Esophagus squamous epithelium (tissue), 5 donors: ENCODE data around the gene PXK. TPM values are rescaled to one million over a fixed set of nuclear protein-coding genes. Genes with fewer than 3 reads are reported as not detected.

Experiments used
- DNase-seq: peaks from one replicate; lab custom pipeline; 2025; lab: John Stamatoyannopoulos, UW
- H3K27ac ChIP-seq, 4 donors: fragments of 200-600 bp; sonication (generic); one replicate each; pipeline ENCODE4 v1.5.1; 2016 to 2019; ENCODE audit warnings: mild to moderate bottlenecking in 1 of 4
- H3K27me3 ChIP-seq, 4 donors: fragments of 200-600 bp; sonication (generic); 1 replicate in 3 of 4; 2 replicates in 1 of 4; pipeline versions ENCODE4 v1.5.1 to v1.6.0; 2017 to 2021; ENCODE audit warnings: antibody characterized with exemption in 1 of 4
- H3K36me3 ChIP-seq, 3 donors: fragments of 200-600 bp; sonication (generic); one replicate each; pipeline ENCODE4 v1.5.1; 2016 to 2019
- H3K4me1 ChIP-seq, 3 donors: fragments of 200-600 bp; sonication (generic); one replicate each; pipeline ENCODE4 v1.5.1; 2017 to 2019
- H3K4me3 ChIP-seq, 4 donors: fragments of 200-600 bp; sonication (generic); 1 replicate in 3 of 4; 2 replicates in 1 of 4; pipeline ENCODE4 v1.5.1; 2016 to 2019; ENCODE audit warnings: mild to moderate bottlenecking in 2 of 4, moderate library complexity in 1 of 4
- H3K9me3 ChIP-seq, 3 donors: fragments of 200-600 bp; sonication (generic); one replicate each; pipeline ENCODE4 v1.5.1; 2016 to 2019
- POLR2A ChIP-seq, 4 donors: fragments of 450-650 bp; IDR thresholded peaks; one replicate each; pipeline ENCODE4 v1.6.1; 2017; ENCODE audit warnings: antibody characterized with exemption in 4 of 4, mild to moderate bottlenecking in 4 of 4, moderate library complexity in 3 of 4
- whole genome bisulfite sequencing, 2 donors: methylation state at CpG; one replicate each; pipeline ENCODE4 v1.1.5; 2018; 5-methylcytosine and 5-hydroxymethylcytosine counted together
- intact Hi-C: fragments of 100-400 bp; cut with DNase I; formaldehyde crosslinking; loops from one replicate; pipeline ENCODE4 v1.15.0; 2022
- total RNA-seq, 4 donors: library from RNA; depleted of rRNA; stranded (reverse); fragments of >200 nt; gene quantifications; one replicate each; pipeline ENCODE4 v1.1.0, GENCODE V29; 2016
- TF ChIP-seq, protein P1 (sequence below), 6 experiments: fragments of 450-650 bp in 4 of 6; fragments of 200-600 bp in 2 of 6; sonication (generic) in 2 of 6; IDR thresholded peaks; one replicate each; pipeline ENCODE4 v1.5.1; 2016 to 2019; ENCODE audit warnings: antibody characterized with exemption in 6 of 6, mild to moderate bottlenecking in 4 of 6, moderate library complexity in 4 of 6
- donor health status: DM: yes; HTN: yes; CAD: no.

The PXK gene
- total RNA-seq, 4 donors from 2014 or later = 6.5 to 25.9 (median 12.2) TPM

DNA sequence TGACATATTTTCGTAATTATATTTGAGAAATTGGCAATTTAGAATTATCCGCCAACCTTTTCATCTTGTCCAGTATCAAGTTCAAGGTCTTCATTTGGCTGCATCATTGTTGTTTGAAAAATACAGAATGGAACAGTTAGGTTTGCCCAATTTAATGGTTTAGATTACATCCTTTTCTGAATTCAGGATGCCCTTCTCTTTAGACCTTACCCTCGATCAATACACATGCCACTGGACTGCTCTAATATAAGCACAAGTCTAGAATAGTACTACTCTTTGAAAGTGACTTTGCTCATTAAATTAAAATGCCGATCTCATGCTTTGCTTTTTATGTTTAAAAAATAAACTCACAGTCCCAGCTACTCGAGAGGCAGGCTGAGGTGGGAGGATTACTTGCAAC lies 44.5 kb downstream of the PXK start:
- Histone ChIP-seq H3K9me3 (no peaks in the 10 kb centered on the region), H3K27me3 (no peaks in the 10 kb centered on the region), H3K4me1 (no peaks in the 10 kb centered on the region), H3K27ac (no peak overlapping the region), H3K4me3 (no peak overlapping the region), H3K36me3 (peaks cover 0 to under 1% (median 0%) of the 10 kb centered on the region in 3 donors)
- WGBS, 2 donors = 92 to 96% methylated on average over 5 of the region's 5 CpGs
- no peak for DNase-seq
- intact Hi-C loops = no loop called here
- TF ChIP-seq POLR2A (IDR thresholded peaks at IDR 0.05) = no peak
- TF ChIP-seq, protein P1, sequence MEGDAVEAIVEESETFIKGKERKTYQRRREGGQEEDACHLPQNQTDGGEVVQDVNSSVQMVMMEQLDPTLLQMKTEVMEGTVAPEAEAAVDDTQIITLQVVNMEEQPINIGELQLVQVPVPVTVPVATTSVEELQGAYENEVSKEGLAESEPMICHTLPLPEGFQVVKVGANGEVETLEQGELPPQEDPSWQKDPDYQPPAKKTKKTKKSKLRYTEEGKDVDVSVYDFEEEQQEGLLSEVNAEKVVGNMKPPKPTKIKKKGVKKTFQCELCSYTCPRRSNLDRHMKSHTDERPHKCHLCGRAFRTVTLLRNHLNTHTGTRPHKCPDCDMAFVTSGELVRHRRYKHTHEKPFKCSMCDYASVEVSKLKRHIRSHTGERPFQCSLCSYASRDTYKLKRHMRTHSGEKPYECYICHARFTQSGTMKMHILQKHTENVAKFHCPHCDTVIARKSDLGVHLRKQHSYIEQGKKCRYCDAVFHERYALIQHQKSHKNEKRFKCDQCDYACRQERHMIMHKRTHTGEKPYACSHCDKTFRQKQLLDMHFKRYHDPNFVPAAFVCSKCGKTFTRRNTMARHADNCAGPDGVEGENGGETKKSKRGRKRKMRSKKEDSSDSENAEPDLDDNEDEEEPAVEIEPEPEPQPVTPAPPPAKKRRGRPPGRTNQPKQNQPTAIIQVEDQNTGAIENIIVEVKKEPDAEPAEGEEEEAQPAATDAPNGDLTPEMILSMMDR (IDR thresholded peaks at IDR 0.05) = no peak

DNA sequence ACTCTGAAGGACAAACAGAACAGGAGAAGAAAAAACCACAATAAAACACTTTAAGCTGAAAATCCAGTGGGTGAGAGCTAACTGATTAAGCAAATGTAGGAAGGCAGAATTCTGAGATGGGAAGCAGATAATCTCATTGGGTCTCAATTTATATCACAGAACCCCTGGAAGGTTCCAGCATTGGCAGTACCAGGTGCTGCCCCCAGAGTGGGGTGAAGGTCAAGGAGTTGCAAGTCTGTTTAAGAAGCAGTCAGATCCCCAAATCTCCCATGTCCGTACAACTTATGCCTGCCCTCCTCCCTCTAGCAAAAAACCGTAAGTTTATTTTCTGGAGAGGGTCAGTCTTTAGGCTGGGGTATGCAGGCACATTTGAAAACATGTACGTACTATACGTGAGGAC lies 45.1 kb downstream of the PXK start:
- WGBS, 2 donors = 93 to 97% methylated on average over 4 of the region's 4 CpGs
- Histone ChIP-seq H3K27ac (no peak overlapping the region), H3K9me3 (no peaks in the 10 kb centered on the region), H3K36me3 (peaks cover 0 to 2% (median 0%) of the 10 kb centered on the region in 3 donors), H3K27me3 (no peaks in the 10 kb centered on the region), H3K4me1 (no peaks in the 10 kb centered on the region), H3K4me3 (no peak overlapping the region)
- no peak for DNase-seq
- intact Hi-C loops = no loop called here
- TF ChIP-seq POLR2A (IDR thresholded peaks at IDR 0.05) = no peak
- TF ChIP-seq, protein P1 (IDR thresholded peaks at IDR 0.05) = no peak

DNA sequence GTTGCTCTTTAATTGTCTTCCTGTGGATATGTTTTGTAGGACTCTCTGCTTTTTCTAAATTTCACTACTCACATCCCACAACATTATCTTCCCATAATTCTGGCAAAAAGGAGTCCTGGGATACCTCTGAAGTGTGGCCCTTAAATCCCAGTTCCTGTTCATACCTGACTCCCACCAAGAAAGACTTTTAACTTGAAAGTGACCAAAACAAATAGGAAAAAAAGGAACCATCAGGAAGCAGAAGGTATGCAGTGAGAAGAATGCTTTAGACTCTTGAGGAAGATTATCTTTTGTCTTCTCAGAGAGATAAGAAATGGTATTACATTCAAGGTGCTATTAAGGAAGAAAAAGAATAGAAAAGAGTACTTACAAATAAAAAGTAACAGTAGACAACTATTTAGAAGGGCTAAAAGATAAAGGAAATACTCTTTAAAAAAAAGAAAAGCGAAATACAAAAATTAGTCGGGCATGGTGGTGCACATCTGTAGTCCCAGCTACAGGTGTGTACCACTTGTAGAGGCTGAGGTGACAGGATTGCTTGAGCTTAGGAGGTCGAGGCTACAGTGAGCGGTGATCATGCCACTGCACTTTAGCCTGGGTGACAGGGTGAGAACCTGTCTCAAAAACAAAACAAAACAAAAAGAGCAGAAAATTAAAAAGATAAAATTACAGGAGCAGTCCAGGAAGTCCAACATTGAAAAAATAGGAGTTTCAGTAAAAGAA lies 46.8 kb downstream of the PXK start:
- TF ChIP-seq, protein P1 (IDR thresholded peaks at IDR 0.05) = no peak
- no peak for TF ChIP-seq POLR2A (IDR thresholded peaks at IDR 0.05)
- H3K27ac ChIP-seq = no peak overlapping the region
- H3K9me3 ChIP-seq = no peaks in the 10 kb centered on the region
- no peaks in the 10 kb centered on the region for H3K27me3 ChIP-seq
- no peak overlapping the region for H3K4me3 ChIP-seq
- peaks cover 0 to 6% (median 0%) of the 10 kb centered on the region in 3 donors for H3K36me3 ChIP-seq
- intact Hi-C loops = no loop called here
- H3K4me1 ChIP-seq = peaks cover 0 to 14% (median 2%) of the 10 kb centered on the region in 3 donors
- 77 to 90% methylated on average over 4 of the region's 4 CpGs for WGBS, 2 donors
- DNase-seq = no peak

DNA sequence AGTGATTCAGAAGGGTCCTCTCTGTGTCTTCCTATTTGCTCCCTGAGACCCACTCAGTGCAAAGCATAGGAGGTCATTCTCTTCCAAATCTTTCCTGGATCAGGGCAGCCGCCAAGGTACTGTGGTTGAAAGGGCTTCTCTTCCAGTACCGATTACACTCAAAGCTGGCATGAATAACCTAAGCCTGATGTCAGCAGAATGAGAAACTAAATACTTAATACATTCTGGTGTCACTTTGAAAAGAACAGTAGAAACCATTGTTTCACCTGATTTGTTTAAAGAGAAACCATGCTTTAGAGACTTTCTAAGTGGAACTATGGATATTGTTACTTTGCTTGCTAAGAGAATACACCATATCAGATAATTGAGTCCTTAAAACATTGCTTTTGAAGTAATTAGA lies 50.8 kb downstream of the PXK start:
- no peak for TF ChIP-seq POLR2A (IDR thresholded peaks at IDR 0.05)
- TF ChIP-seq, protein P1 (IDR thresholded peaks at IDR 0.05) = no peak
- Histone ChIP-seq H3K9me3 (no peaks in the 10 kb centered on the region), H3K4me1 (peaks cover 6 to 36% (median 18%) of the 10 kb centered on the region in 3 donors), H3K4me3 (no peak overlapping the region), H3K27me3 (no peaks in the 10 kb centered on the region), H3K36me3 (peaks cover 0 to 15% (median 0%) of the 10 kb centered on the region in 3 donors), H3K27ac (no peak overlapping the region)
- no peak for DNase-seq
- intact Hi-C loops = no loop called here
- WGBS, 2 donors = 65 to 75% methylated on average over 2 of the region's 2 CpGs

DNA sequence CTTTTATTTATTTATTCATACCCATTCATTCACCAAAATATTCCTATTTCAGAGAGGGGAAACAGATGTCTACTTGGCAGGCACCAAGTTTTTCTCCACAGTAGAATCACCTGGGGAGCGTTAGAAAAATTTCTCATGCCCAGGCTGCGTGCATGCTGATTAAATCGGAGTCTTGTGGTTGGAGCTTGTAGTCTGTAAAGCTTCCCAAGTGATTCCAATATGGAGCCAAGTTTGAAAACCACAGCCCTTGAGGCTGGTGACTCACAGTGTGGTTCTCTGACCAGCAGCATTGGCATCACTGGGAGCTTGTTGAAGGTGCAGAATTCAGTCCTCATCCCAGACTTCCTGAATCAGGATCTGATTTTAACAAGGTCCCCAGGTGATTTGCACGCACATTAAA lies 51.2 kb downstream of the PXK start:
- no peaks in the 10 kb centered on the region for H3K27me3 ChIP-seq
- no peak overlapping the region for H3K27ac ChIP-seq
- TF ChIP-seq, protein P1 (IDR thresholded peaks at IDR 0.05) = no peak
- no peak for TF ChIP-seq POLR2A (IDR thresholded peaks at IDR 0.05)
- no peaks in the 10 kb centered on the region for H3K9me3 ChIP-seq
- no peak overlapping the region for H3K4me3 ChIP-seq
- intact Hi-C loops = no loop called here
- H3K4me1 ChIP-seq = peaks cover 6 to 38% (median 18%) of the 10 kb centered on the region in 3 donors
- no peak for DNase-seq
- 46 to 52% methylated on average over 3 to 4 of the region's 4 CpGs for WGBS, 2 donors
- peaks cover 0 to 15% (median 0%) of the 10 kb centered on the region in 3 donors for H3K36me3 ChIP-seq
